ENCODE measurements around the gene COX6A2.

COX6A2 gene

GRCh38 chr16:31407406-31407805, 20.8 kb downstream of the COX6A2 start:
- no peak for DNase-seq

GRCh38 chr16:31404353-31405064, 23.7 kb downstream of the COX6A2 start:
- DNase-seq: no peak

GRCh38 chr16:31403590-31404352, 24.4 kb downstream of the COX6A2 start:
- DNase-seq: no peak

GRCh38 chr16:31402687-31403086, 25.5 kb downstream of the COX6A2 start:
- DNase-seq: no peak

- no peak for DNase-seq
These were observed 26.7 kb downstream of the COX6A2 start for GRCh38 chr16:31401436-31401835.

GRCh38 chr16:31400191-31400590, 28.0 kb downstream of the COX6A2 start:
- DNase-seq: no peak

- no peak for DNase-seq
These were observed 30.5 kb downstream of the COX6A2 start for GRCh38 chr16:31397701-31398100.

GRCh38 chr16:31397096-31397660, 31.0 kb downstream of the COX6A2 start:
- no peak for DNase-seq

GRCh38 chr16:31395647-31396046, 32.5 kb downstream of the COX6A2 start:
- no peak for DNase-seq

- DNase-seq: no peak
These were observed 35.1 kb downstream of the COX6A2 start, which contains the start of gene ITGAD for GRCh38 chr16:31393056-31393455. TSS of gene ITGAD (plus strand) at chr16:31393335. CDS start at chr16:31393361, 26 bp downstream.

- no peak for DNase-seq
These were observed 37.6 kb downstream of the COX6A2 start for GRCh38 chr16:31390504-31391041.

GRCh38 chr16:31388535-31388934, 39.6 kb downstream of the COX6A2 start:
- DNase-seq: no peak

- no peak for DNase-seq
These were observed 41.8 kb downstream of the COX6A2 start for GRCh38 chr16:31386157-31386984.

GRCh38 chr16:31385680-31386079, 42.5 kb downstream of the COX6A2 start:
- DNase-seq: no peak

- no peak for DNase-seq
These were observed 45.5 kb downstream of the COX6A2 start for GRCh38 chr16:31382485-31383161.

GRCh38 chr16:31380201-31380600, 48.0 kb downstream of the COX6A2 start:
- no peak for DNase-seq
